Measurements from ENCODE around the gene KRT28.

GRCh38 chr17:40765657-40766056, 34.1 kb downstream of the KRT28 start:
- no peak for TF ChIP-seq CTCF (IDR thresholded peaks at IDR 0.05)
- no peak for TF ChIP-seq EP300 (IDR thresholded peaks at IDR 0.05)
- no peak for TF ChIP-seq POLR2AphosphoS5 (IDR thresholded peaks at IDR 0.05)
- TF ChIP-seq POLR2A (IDR thresholded peaks at IDR 0.05) = no peak

All from stomach (tissue), 4 donors.